Measurements from ENCODE around the gene CEP57.

DNA sequence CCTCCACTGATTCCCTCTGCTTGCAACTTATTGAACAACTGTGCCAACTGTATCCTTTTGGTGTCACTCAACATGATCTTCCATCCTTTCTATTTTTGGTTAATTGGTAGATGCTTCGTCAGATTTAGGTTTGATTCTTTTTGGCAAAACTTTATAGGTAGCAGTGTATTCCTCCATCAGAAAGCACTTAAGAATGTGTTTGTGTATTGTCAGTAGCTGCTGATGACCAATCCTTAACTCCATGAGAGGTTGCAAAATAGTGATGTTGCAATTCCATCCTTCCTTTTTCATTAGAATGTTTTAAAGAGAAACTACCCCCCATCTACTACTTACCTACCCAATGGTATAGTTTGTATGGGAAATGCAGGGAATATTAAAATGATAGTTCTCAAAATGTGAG lies 22.8 kb upstream of the CEP57 start:
- TF ChIP-seq POLR2AphosphoS5 (IDR thresholded peaks at IDR 0.05), result no peak
- TF ChIP-seq, protein P1, sequence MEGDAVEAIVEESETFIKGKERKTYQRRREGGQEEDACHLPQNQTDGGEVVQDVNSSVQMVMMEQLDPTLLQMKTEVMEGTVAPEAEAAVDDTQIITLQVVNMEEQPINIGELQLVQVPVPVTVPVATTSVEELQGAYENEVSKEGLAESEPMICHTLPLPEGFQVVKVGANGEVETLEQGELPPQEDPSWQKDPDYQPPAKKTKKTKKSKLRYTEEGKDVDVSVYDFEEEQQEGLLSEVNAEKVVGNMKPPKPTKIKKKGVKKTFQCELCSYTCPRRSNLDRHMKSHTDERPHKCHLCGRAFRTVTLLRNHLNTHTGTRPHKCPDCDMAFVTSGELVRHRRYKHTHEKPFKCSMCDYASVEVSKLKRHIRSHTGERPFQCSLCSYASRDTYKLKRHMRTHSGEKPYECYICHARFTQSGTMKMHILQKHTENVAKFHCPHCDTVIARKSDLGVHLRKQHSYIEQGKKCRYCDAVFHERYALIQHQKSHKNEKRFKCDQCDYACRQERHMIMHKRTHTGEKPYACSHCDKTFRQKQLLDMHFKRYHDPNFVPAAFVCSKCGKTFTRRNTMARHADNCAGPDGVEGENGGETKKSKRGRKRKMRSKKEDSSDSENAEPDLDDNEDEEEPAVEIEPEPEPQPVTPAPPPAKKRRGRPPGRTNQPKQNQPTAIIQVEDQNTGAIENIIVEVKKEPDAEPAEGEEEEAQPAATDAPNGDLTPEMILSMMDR (IDR thresholded peaks at IDR 0.05), result no peak
